ENCODE results near the gene AKAP14. TPM values are rescaled to one million over a fixed set of nuclear protein-coding genes. Genes with fewer than 3 reads are reported as not detected.
"Not testable (repeated sequence)": the region's sequence is repeated elsewhere in the genome, so short reads cannot be mapped to it uniquely, and the experiment has no call there.

Gene AKAP14
- total and polyA plus RNA-seq, 9 donors: not detected

- no peaks in the 10 kb centered on the region for H3K27me3 ChIP-seq (ENCODE audit: control insufficient read depth, insufficient read depth, low read length)
- DNase-seq: peak; percentile 58
- H3K4me3 ChIP-seq (ENCODE audit: low read length): no peak overlapping the region
- no peak overlapping the region for H3K27ac ChIP-seq (ENCODE audit: low read length)
- no peaks in the 10 kb centered on the region for H3K36me3 ChIP-seq (ENCODE audit: control insufficient read depth, insufficient read depth, low read length)
- H3K9me3 ChIP-seq (replicated peaks; ENCODE audit: control insufficient read depth, low read depth, low read length): no peaks in the 10 kb centered on the region
- 45% methylated on average over 7 of the region's 11 CpGs for WGBS (ENCODE audit: insufficient coverage)
- H3K4me1 ChIP-seq (ENCODE audit: control insufficient read depth, insufficient read depth, low read length): no peaks in the 10 kb centered on the region
These were observed 14.9 kb upstream of the AKAP14 start for GRCh38 chrX:119880552-119881437.

DNA sequence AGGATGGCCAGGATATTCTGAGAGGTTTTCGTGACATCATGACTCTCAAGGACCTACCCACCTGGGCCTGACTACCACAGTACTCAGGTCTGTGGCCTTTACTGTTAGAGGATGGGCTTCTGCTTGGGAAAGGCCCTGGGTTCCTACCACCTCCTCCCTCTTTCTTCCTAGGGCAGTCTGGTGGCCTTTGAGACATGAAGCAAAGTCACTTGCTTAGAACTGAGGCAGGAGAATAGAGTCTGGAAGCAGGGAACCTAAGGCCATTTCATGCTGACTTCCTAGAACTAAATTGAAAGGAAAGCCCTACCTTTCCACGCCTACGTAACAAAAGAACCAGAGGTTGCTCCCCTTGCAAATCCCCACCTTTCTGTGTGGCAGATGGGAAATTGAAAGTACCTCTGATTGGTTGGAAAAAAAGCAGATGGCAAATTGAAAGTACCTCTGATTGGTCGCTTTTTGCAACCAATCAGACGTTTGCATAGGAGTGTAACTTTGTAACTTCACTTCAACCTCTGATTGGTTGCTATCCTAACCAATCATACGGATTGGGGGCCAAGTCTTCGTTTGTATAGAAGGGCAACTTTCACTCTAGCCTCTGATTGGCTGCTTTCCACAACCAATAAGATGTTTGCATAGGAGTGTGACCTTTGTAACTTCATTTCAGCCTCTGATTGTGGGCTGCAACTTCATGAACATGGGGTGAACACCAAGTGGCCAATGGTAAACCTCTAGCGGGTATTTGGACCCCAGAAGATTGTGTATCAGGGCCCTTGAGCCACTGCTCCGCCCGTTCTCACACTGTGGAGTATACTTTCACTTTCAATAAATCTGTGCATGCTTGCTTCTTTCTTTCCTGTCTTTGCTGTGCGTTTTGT is 9.9 kb upstream of the AKAP14 start:
- Histone ChIP-seq H3K27me3 (ENCODE audit: control insufficient read depth, insufficient read depth, low read length) (peaks cover 3% of the 10 kb centered on the region), H3K27ac (ENCODE audit: low read length) (no peak overlapping the region), H3K9me3 (replicated peaks; ENCODE audit: control insufficient read depth, low read depth, low read length) (peaks cover 2% of the 10 kb centered on the region), H3K36me3 (ENCODE audit: control insufficient read depth, insufficient read depth, low read length) (no peaks in the 10 kb centered on the region), H3K4me3 (ENCODE audit: low read length) (no peak overlapping the region), H3K4me1 (ENCODE audit: control insufficient read depth, insufficient read depth, low read length) (no peaks in the 10 kb centered on the region)
- DNase-seq: peak; percentile 9
- WGBS (ENCODE audit: insufficient coverage): 80% methylated on average over 4 of the region's 11 CpGs

- Histone ChIP-seq H3K27me3 (ENCODE audit: control insufficient read depth, insufficient read depth, low read length) (peaks cover 3% of the 10 kb centered on the region), H3K4me3 (ENCODE audit: low read length) (no peak overlapping the region), H3K27ac (ENCODE audit: low read length) (no peak overlapping the region), H3K4me1 (ENCODE audit: control insufficient read depth, insufficient read depth, low read length) (no peaks in the 10 kb centered on the region), H3K9me3 (replicated peaks; ENCODE audit: control insufficient read depth, low read depth, low read length) (peaks cover 2% of the 10 kb centered on the region), H3K36me3 (ENCODE audit: control insufficient read depth, insufficient read depth, low read length) (no peaks in the 10 kb centered on the region)
- WGBS (ENCODE audit: insufficient coverage): 21% methylated on average over 20 of the region's 40 CpGs
- DNase-seq: peak; percentile 34
These were observed 7.8 kb upstream of the AKAP14 start for GRCh38 chrX:119887721-119888425.

DNA sequence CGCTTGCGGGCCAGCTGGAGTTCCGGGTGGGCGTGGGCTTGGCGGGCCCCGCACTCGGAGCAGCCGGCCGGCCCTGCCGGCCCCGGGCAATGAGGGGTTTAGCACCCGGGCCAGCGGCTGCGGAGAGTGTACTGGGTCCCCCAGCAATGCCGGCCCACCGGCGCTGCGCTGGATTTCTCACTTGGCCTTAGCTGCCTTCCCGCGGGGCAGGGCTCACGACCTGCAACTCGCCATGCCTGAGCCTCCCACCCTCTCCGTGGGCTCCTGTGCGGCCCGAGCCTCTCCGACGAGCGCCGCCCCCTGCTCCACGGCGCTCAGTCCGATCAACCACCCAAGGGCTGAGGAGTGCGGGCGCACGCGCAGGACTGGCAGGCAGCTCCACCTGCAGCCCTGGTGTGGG is 5.1 kb upstream of the AKAP14 start:
- H3K36me3 ChIP-seq (ENCODE audit: control insufficient read depth, insufficient read depth, low read length); H3K4me1 ChIP-seq (ENCODE audit: control insufficient read depth, insufficient read depth, low read length); H3K9me3 ChIP-seq (replicated peaks; ENCODE audit: control insufficient read depth, low read depth, low read length); H3K27me3 ChIP-seq (ENCODE audit: control insufficient read depth, insufficient read depth, low read length); H3K27ac ChIP-seq (ENCODE audit: low read length); DNase-seq; H3K4me3 ChIP-seq (ENCODE audit: low read length): not testable (repeated sequence)
- WGBS (ENCODE audit: insufficient coverage): 74% methylated on average over 32 of the region's 36 CpGs

GRCh38 chrX:119891961-119892692 is 3.6 kb upstream of the AKAP14 start:
- not testable (repeated sequence) for H3K9me3 ChIP-seq (replicated peaks; ENCODE audit: control insufficient read depth, low read depth, low read length); H3K36me3 ChIP-seq (ENCODE audit: control insufficient read depth, insufficient read depth, low read length); H3K27ac ChIP-seq (ENCODE audit: low read length); H3K4me1 ChIP-seq (ENCODE audit: control insufficient read depth, insufficient read depth, low read length); H3K4me3 ChIP-seq (ENCODE audit: low read length); H3K27me3 ChIP-seq (ENCODE audit: control insufficient read depth, insufficient read depth, low read length); DNase-seq
- 74% methylated on average over 7 of the region's 16 CpGs for WGBS (ENCODE audit: insufficient coverage)

GRCh38 chrX:119899125-119899524 is 3.4 kb downstream of the AKAP14 start:
- Histone ChIP-seq H3K4me3 (ENCODE audit: low read length) (no peak overlapping the region), H3K27me3 (ENCODE audit: control insufficient read depth, insufficient read depth, low read length) (no peaks in the 10 kb centered on the region), H3K27ac (ENCODE audit: low read length) (no peak overlapping the region), H3K4me1 (ENCODE audit: control insufficient read depth, insufficient read depth, low read length) (no peaks in the 10 kb centered on the region), H3K9me3 (replicated peaks; ENCODE audit: control insufficient read depth, low read depth, low read length) (no peaks in the 10 kb centered on the region), H3K36me3 (ENCODE audit: control insufficient read depth, insufficient read depth, low read length) (no peaks in the 10 kb centered on the region)
- no peak for DNase-seq
- WGBS (ENCODE audit: insufficient coverage): no CpG with 5 or more reads among the region's 2 CpGs

DNA sequence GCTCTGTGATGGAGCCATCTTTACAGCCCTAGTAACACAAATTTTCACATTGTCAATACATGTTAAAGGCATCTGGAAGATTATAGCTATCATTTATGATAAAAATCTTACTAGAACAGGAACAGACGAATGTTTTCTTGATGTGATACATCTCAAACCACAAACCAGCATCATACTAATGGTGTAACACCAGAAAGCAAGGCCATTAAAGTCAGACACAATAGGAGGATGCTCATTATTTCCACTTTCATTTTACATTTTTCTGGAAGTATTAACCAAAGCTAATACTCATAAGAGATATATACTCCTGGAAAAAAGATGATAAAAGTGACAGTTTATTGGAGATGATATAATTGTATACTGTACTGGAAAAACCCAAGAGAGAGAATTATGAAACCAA is 5.3 kb downstream of the AKAP14 start:
- no peak overlapping the region for H3K27ac ChIP-seq (ENCODE audit: low read length)
- WGBS (ENCODE audit: insufficient coverage): no CpG with 5 or more reads among the region's 1 CpG
- H3K9me3 ChIP-seq (replicated peaks; ENCODE audit: control insufficient read depth, low read depth, low read length): peaks cover 2% of the 10 kb centered on the region
- H3K36me3 ChIP-seq (ENCODE audit: control insufficient read depth, insufficient read depth, low read length): no peaks in the 10 kb centered on the region
- H3K27me3 ChIP-seq (ENCODE audit: control insufficient read depth, insufficient read depth, low read length): no peaks in the 10 kb centered on the region
- H3K4me1 ChIP-seq (ENCODE audit: control insufficient read depth, insufficient read depth, low read length): no peaks in the 10 kb centered on the region
- no peak overlapping the region for H3K4me3 ChIP-seq (ENCODE audit: low read length)
- no peak for DNase-seq

DNA sequence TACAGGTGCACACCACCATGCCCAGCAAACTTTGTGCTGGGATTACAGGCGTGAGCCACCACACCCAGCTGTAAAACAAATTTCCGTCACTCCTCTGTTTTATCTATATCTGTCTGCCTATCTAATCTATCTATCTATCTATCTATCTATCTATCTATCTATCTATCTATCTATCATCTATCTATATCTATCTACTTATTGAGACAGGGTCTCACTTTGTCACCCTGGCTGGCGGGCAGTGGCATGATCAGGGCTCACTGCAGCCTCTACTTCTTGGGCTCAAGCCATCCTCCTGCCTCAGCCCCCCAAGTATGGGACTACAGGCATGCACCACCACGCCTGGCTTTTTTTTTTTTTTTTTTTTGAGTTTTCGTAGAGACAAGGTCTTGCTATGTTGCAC is 20.6 kb downstream of the AKAP14 start:
- no peak overlapping the region for H3K27ac ChIP-seq (ENCODE audit: low read length)
- peaks cover 2% of the 10 kb centered on the region for H3K27me3 ChIP-seq (ENCODE audit: control insufficient read depth, insufficient read depth, low read length)
- DNase-seq: no peak
- WGBS (ENCODE audit: insufficient coverage): 70% methylated on average over 4 of the region's 5 CpGs
- no peak overlapping the region for H3K4me3 ChIP-seq (ENCODE audit: low read length)
- no peaks in the 10 kb centered on the region for H3K9me3 ChIP-seq (replicated peaks; ENCODE audit: control insufficient read depth, low read depth, low read length)
- H3K4me1 ChIP-seq (ENCODE audit: control insufficient read depth, insufficient read depth, low read length): no peaks in the 10 kb centered on the region
- H3K36me3 ChIP-seq (ENCODE audit: control insufficient read depth, insufficient read depth, low read length): no peaks in the 10 kb centered on the region

GRCh38 chrX:119917877-119918276 is 22.2 kb downstream of the AKAP14 start:
- WGBS (ENCODE audit: insufficient coverage): 80% methylated on average over 1 of the region's 2 CpGs
- H3K27ac ChIP-seq (ENCODE audit: low read length): no peak overlapping the region
- H3K9me3 ChIP-seq (replicated peaks; ENCODE audit: control insufficient read depth, low read depth, low read length): no peaks in the 10 kb centered on the region
- H3K4me3 ChIP-seq (ENCODE audit: low read length): no peak overlapping the region
- peaks cover 2% of the 10 kb centered on the region for H3K27me3 ChIP-seq (ENCODE audit: control insufficient read depth, insufficient read depth, low read length)
- H3K36me3 ChIP-seq (ENCODE audit: control insufficient read depth, insufficient read depth, low read length): no peaks in the 10 kb centered on the region
- H3K4me1 ChIP-seq (ENCODE audit: control insufficient read depth, insufficient read depth, low read length): no peaks in the 10 kb centered on the region
- no peak for DNase-seq

Measured in muscle of leg (tissue), 11 donors.